ENCODE measurements around the gene MRPS21.

Gene MRPS21

DNA sequence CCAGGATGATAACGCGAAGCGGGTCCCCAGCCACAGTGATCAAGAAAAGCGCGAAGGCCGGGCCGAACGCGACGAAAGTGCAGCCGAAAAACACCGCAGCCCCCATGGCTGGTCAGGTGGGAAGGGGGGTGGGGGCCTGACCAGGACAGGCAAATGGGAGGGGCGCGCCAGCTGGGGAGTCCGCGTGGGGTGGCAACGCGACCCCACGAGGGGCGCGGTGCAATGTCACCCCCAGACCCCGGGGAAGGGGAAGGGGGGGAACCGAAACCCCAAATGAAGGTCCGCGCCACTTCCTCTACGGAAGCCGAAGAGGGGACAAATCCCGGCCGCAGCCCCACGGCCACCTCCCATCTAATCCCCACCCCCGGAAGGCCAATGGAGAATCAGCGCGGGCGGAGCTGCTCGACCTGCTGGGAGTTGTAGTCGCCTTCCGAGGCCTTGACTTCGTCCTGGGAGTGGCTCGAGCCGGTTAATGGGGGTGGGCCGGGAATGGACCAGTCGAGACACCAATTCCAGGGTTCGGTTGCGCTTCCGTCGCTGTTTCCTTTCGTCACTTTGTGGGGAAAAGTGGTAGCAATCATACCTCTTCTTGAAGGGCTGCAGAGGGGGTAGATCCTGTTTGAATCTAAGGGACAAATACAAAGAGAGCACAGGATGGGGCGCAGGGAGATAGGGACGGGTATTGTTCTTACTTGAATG is 24.8 kb upstream of the MRPS21 start, which contains the start of gene APH1A:
Gene APH1A, minus strand, starts transcription at position 312 of the 699 bp plus-strand sequence. Its CDS starts 206 bp downstream, at position 106.
- peak; percentile 97 for DNase-seq
- H3K27me3 ChIP-seq (ENCODE audit: insufficient read depth, low read length, poor library complexity) = no peaks in the 10 kb centered on the region
- peak within 1 kb of the TSS; percentile 78 for H3K27ac ChIP-seq (ENCODE audit: low read length)
- peaks cover 34% of the 10 kb centered on the region for H3K36me3 ChIP-seq (ENCODE audit: insufficient read depth, low read length)
- peak within 1 kb of the TSS; percentile 71 to 80 for H3K4me3 ChIP-seq (ENCODE audit: low read depth in 1 of 2, low read length in 2 of 2)
- H3K9ac ChIP-seq (ENCODE audit: low read depth, low read length) = peak within 1 kb of the TSS; percentile 81
- H4K20me1 ChIP-seq (ENCODE audit: insufficient read depth, low read length) = peaks cover 9% of the 10 kb centered on the region; the same call in 1 of the 2 replicates
- TF ChIP-seq, protein P1, sequence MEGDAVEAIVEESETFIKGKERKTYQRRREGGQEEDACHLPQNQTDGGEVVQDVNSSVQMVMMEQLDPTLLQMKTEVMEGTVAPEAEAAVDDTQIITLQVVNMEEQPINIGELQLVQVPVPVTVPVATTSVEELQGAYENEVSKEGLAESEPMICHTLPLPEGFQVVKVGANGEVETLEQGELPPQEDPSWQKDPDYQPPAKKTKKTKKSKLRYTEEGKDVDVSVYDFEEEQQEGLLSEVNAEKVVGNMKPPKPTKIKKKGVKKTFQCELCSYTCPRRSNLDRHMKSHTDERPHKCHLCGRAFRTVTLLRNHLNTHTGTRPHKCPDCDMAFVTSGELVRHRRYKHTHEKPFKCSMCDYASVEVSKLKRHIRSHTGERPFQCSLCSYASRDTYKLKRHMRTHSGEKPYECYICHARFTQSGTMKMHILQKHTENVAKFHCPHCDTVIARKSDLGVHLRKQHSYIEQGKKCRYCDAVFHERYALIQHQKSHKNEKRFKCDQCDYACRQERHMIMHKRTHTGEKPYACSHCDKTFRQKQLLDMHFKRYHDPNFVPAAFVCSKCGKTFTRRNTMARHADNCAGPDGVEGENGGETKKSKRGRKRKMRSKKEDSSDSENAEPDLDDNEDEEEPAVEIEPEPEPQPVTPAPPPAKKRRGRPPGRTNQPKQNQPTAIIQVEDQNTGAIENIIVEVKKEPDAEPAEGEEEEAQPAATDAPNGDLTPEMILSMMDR (IDR thresholded peaks at IDR 0.05; ENCODE audit: borderline replicate concordance, extremely low read depth, low read length, poor library complexity, severe bottlenecking) = no peak
- no peak for TF ChIP-seq EZH2 (IDR thresholded peaks at IDR 0.05; ENCODE audit: borderline replicate concordance, low read depth, low read length, severe bottlenecking)
- H2AFZ ChIP-seq (ENCODE audit: low read depth, low read length) = peak within 1 kb of the TSS; percentile 83
- peaks cover 24% of the 10 kb centered on the region for H3K79me2 ChIP-seq (ENCODE audit: insufficient read depth, low read length)
- peak; percentile 99 for ATAC-seq (ENCODE audit: insufficient read depth, low read depth)
- peaks cover 22% of the 10 kb centered on the region for H3K4me1 ChIP-seq (ENCODE audit: insufficient read depth, low read length)
- H3K9me3 ChIP-seq (ENCODE audit: insufficient read depth, low read length, severe bottlenecking) = no peaks in the 10 kb centered on the region
- H3K4me2 ChIP-seq (ENCODE audit: insufficient read depth, low read length) = peak within 1 kb of the TSS; percentile 95

DNA sequence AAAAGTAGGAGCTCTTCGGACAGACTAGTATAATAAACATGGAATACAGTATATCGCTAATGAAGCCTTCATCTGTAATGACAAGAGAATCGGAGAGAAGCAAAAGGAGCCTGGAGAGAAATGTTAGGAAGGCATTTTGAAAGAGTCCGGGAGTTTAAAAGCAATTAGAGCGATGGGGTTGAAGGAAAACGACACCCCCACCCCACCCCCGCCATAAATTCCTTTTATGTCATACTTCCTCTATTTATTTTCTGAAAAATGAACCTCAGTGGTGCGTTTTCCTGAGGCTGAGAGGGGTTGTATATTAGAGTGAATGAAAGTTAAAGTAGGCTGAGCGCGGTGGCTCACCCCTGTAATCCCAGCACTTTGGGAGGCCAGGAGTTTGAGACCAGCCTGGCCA is 24.2 kb upstream of the MRPS21 start:
- peaks cover 24% of the 10 kb centered on the region for H3K79me2 ChIP-seq (ENCODE audit: insufficient read depth, low read length)
- peak overlapping the region; percentile 81 for H3K9ac ChIP-seq (ENCODE audit: low read depth, low read length)
- peaks cover 34% of the 10 kb centered on the region for H3K36me3 ChIP-seq (ENCODE audit: insufficient read depth, low read length)
- H3K9me3 ChIP-seq (ENCODE audit: insufficient read depth, low read length, severe bottlenecking) = no peaks in the 10 kb centered on the region
- no peaks in the 10 kb centered on the region for H3K27me3 ChIP-seq (ENCODE audit: insufficient read depth, low read length, poor library complexity)
- ATAC-seq (ENCODE audit: insufficient read depth, low read depth) = no peak
- peaks cover 9% of the 10 kb centered on the region; the same call in 1 of the 2 replicates for H4K20me1 ChIP-seq (ENCODE audit: insufficient read depth, low read length)
- peaks cover 22% of the 10 kb centered on the region for H3K4me1 ChIP-seq (ENCODE audit: insufficient read depth, low read length)
- peak overlapping the region; percentile 95 for H3K4me2 ChIP-seq (ENCODE audit: insufficient read depth, low read length)
- TF ChIP-seq, protein P1 (IDR thresholded peaks at IDR 0.05; ENCODE audit: borderline replicate concordance, extremely low read depth, low read length, poor library complexity, severe bottlenecking) = no peak
- no peak for TF ChIP-seq EZH2 (IDR thresholded peaks at IDR 0.05; ENCODE audit: borderline replicate concordance, low read depth, low read length, severe bottlenecking)
- no peak for DNase-seq
- H3K27ac ChIP-seq (ENCODE audit: low read length) = peak overlapping the region; percentile 78
- H3K4me3 ChIP-seq (ENCODE audit: low read depth in 1 of 2, low read length in 2 of 2) = peak overlapping the region; percentile 71 to 80; a peak in 3 of 4 replicates
- peak overlapping the region; percentile 83 for H2AFZ ChIP-seq (ENCODE audit: low read depth, low read length)

DNA sequence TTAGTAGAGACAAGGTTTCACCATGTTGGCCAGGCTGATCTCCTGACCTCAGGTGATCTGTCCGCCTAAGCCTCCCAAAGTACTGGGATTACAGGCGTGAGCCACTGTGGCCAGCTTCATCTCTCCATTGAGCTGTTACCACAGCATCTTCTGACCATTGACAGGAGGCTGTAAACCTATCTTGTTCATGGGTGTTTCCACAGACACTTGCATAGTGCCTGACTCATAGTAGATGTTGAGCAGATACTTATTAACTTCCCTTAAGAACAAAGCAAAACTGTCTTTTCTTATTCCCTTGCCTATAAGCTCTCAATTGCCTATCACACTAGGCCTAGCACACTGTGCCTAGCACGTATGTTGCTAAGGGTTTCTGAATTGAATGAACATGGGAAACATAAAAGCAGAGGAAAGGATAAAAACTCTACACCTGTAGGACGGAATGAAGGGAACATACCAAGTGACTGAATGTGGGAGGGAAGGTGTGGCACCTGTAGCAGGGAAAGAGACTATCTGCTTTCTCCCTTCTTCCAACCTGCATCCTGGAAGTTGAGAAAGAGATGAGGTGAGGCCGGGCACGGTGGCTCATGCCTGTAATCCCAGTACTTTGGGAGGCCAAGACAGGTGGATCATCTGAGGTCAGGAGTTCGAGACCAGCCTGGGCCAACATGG is 22.2 kb upstream of the MRPS21 start:
- no peak overlapping the region for H3K4me2 ChIP-seq (ENCODE audit: insufficient read depth, low read length)

More for the DNA sequence above, 22.2 kb upstream of the MRPS21 start:
- DNase-seq (no peak), ATAC-seq (ENCODE audit: insufficient read depth, low read depth) (no peak)
- Histone ChIP-seq H3K9me3 (ENCODE audit: insufficient read depth, low read length, severe bottlenecking) (no peaks in the 10 kb centered on the region), H3K36me3 (ENCODE audit: insufficient read depth, low read length) (peaks cover 14% of the 10 kb centered on the region), H3K4me1 (ENCODE audit: insufficient read depth, low read length) (peaks cover 22% of the 10 kb centered on the region), H3K27me3 (ENCODE audit: insufficient read depth, low read length, poor library complexity) (no peaks in the 10 kb centered on the region), H4K20me1 (ENCODE audit: insufficient read depth, low read length) (peaks cover 9% of the 10 kb centered on the region; the same call in 1 of the 2 replicates), H3K9ac (ENCODE audit: low read depth, low read length) (no peak overlapping the region), H2AFZ (ENCODE audit: low read depth, low read length) (no peak overlapping the region), H3K79me2 (ENCODE audit: insufficient read depth, low read length) (peaks cover 21% of the 10 kb centered on the region), H3K4me3 (ENCODE audit: low read depth in 1 of 2, low read length in 2 of 2) (no peak overlapping the region), H3K27ac (ENCODE audit: low read length) (no peak overlapping the region)
- TF ChIP-seq, protein P1 (IDR thresholded peaks at IDR 0.05; ENCODE audit: borderline replicate concordance, extremely low read depth, low read length, poor library complexity, severe bottlenecking) = no peak
- no peak for TF ChIP-seq EZH2 (IDR thresholded peaks at IDR 0.05; ENCODE audit: borderline replicate concordance, low read depth, low read length, severe bottlenecking)

Measured in DND-41 (cell line).